ENCODE measurements around the gene RTCB. TPM values are rescaled to one million over a fixed set of nuclear protein-coding genes. Genes with fewer than 3 reads are reported as not detected.

RTCB gene
- 10 to 100 TPM; 37.8 to 58.1 (median 48.2) TPM for total RNA-seq
- long read RNA-seq, transcript RTCB-201 (12 exons, 2,027 nt): major isoform, 25 of 26 reads
- long read RNA-seq, partial matches to known transcripts: 1 of 26 reads
- long read RNA-seq, other reads (novel, unspliced or antisense): 0 of 26 reads

DNA sequence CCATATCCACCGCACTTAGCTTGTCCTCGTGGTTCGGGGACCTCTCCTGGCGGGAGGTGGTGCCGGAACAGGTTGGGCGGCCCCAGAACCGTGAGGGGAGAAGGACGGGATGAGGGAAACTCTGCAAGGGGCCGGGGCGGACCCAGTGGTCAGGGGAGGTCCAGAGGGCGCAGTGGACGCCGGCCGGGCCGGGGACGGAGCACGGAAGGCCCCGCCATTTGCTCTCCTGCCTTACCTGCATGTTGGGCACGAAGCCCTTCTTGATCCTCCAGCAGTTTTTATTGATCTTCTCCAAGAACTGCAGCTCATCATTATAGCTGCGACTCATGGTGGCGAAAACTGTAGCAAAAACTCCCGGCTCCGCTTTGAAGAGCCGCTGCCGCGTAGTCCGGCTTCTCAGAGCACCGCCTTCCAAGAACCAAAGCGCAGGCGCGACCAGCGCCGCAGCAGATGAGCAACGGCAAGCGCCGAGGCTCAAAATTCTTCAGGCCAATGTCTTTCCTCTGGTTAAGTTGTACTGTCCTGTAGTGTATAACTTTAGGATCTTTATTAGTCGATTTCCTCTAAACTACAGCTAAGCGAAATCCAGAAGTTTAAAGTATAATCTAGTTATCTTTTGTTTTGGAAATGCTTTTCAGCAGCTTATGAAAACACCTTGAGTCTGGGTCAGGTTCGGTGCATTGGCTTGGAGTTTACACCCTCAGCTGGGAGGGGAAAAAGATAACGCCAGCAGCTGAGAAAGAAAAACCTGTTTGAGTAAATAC, at the start of gene RTCB:
RTCB (minus strand) TSS at position 419 of the 764 bp plus-strand sequence; CDS start at position 328, 91 bp downstream.
- intact Hi-C loops (cut with DNase I): no loop called here
- 6% methylated on average over 9 of the region's 40 CpGs for WGBS (ENCODE audit: insufficient coverage, low coverage, low lambda C conversion rate, missing lambda C conversion rate)
- Histone ChIP-seq H3K27ac (peak within 1 kb of the TSS; percentile 57 to 82 (median 73)), H3K4me1 (peaks cover 0 to 26% (median 8%) of the 10 kb centered on the region in 4 donors), H3K36me3 (peaks cover 0 to 11% (median 3%) of the 10 kb centered on the region in 4 donors), H3K4me3 (peak within 1 kb of the TSS; percentile 67 to 96 (median 91)), H3K9me3 (no peaks in the 10 kb centered on the region), H3K27me3 (no peaks in the 10 kb centered on the region)
- TF ChIP-seq, protein P1, sequence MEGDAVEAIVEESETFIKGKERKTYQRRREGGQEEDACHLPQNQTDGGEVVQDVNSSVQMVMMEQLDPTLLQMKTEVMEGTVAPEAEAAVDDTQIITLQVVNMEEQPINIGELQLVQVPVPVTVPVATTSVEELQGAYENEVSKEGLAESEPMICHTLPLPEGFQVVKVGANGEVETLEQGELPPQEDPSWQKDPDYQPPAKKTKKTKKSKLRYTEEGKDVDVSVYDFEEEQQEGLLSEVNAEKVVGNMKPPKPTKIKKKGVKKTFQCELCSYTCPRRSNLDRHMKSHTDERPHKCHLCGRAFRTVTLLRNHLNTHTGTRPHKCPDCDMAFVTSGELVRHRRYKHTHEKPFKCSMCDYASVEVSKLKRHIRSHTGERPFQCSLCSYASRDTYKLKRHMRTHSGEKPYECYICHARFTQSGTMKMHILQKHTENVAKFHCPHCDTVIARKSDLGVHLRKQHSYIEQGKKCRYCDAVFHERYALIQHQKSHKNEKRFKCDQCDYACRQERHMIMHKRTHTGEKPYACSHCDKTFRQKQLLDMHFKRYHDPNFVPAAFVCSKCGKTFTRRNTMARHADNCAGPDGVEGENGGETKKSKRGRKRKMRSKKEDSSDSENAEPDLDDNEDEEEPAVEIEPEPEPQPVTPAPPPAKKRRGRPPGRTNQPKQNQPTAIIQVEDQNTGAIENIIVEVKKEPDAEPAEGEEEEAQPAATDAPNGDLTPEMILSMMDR (IDR thresholded peaks at IDR 0.05): no peak
- TF ChIP-seq POLR2A (IDR thresholded peaks at IDR 0.05): peak; percentile 66
- DNase-seq (peak; percentile 89 to 94 (median 91)), ATAC-seq (peak; percentile 76 to 95 (median 88))

DNA sequence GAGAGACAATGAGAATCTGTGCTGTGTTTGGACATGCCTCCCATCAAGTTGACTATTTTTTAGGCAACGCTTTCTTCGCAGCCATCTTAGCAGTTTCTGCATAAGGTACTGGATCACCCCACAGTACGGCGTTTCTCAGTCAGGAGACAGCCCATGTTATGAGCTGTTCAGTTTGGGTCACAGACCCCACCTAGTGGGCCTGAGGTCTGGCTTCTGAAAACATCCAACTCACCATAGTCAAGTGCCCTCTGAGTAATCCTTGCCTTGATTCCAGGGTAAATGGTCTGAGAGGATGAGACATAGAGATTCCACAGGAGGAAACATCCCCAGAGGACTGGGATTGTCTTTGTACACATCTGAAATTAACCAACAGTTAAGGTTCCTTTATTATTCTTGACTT, 45.0 kb upstream of the RTCB start:
- ATAC-seq: no peak
- H3K27me3 ChIP-seq: no peaks in the 10 kb centered on the region

DNA sequence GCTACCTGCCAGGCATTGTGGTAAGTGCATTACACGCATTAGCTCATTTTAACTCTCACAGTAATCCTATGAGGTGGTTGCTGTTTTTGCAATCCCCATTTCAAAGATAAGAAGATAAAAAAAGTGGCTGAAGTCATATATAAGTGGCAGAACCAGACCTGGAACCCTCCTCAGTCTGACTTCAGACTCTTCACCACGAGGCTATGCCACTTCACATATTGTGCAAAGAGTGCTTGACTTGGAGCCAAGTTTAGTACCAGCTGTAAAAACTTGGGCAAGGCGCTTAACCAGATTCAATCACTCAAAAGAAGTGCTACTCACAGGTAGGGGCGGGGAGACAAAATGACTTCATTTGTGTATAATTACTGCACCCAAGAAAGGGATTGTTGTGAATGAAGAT, 36.9 kb upstream of the RTCB start:
- H3K4me3 ChIP-seq: no peak overlapping the region
- no peaks in the 10 kb centered on the region for H3K9me3 ChIP-seq
- H3K36me3 ChIP-seq: no peaks in the 10 kb centered on the region
- H3K4me1 ChIP-seq: no peaks in the 10 kb centered on the region
- intact Hi-C loops (cut with DNase I): no loop called here
- DNase-seq (no peak), ATAC-seq (no peak)
- WGBS (ENCODE audit: insufficient coverage, low coverage, low lambda C conversion rate, missing lambda C conversion rate): 55% methylated on average over 4 of the region's 4 CpGs
- TF ChIP-seq POLR2A (IDR thresholded peaks at IDR 0.05): no peak
- TF ChIP-seq, protein P1 (IDR thresholded peaks at IDR 0.05): no peak
- H3K27ac ChIP-seq: no peak overlapping the region
- no peaks in the 10 kb centered on the region for H3K27me3 ChIP-seq

More for the DNA sequence above, 45.0 kb upstream of the RTCB start:
- Histone ChIP-seq H3K9me3 (no peaks in the 10 kb centered on the region), H3K4me3 (no peak overlapping the region), H3K27ac (no peak overlapping the region), H3K4me1 (no peaks in the 10 kb centered on the region), H3K36me3 (no peaks in the 10 kb centered on the region)
- intact Hi-C loops (cut with DNase I): no loop called here
- DNase-seq: no peak
- TF ChIP-seq POLR2A (IDR thresholded peaks at IDR 0.05): no peak
- TF ChIP-seq, protein P1 (IDR thresholded peaks at IDR 0.05): no peak
- 66% methylated on average over 2 of the region's 4 CpGs for WGBS (ENCODE audit: insufficient coverage, low coverage, low lambda C conversion rate, missing lambda C conversion rate)

DNA sequence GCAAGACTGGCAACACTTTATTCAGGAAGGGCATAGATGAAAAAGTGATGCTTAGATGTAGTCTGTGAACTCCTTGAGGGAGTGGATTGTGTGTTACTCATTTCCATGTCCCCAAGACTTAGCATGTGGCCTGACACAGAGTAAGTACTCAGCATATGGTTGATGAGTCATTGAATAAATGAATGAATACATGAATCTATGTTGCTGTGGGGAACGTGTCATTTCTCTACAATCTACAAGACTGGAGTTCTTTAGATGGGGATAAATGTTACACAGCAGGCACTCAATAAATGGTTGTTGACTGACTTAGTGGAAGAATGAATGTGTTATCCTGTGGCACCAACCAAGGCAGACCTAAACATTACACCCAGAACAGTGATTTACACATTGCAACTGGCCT, 34.3 kb upstream of the RTCB start:
- H3K27me3 ChIP-seq: no peaks in the 10 kb centered on the region

More for the DNA sequence above, 34.3 kb upstream of the RTCB start:
- TF ChIP-seq, protein P1 (IDR thresholded peaks at IDR 0.05): no peak
- TF ChIP-seq POLR2A (IDR thresholded peaks at IDR 0.05): no peak
- DNase-seq (no peak), ATAC-seq (no peak)
- H3K9me3 ChIP-seq: no peaks in the 10 kb centered on the region
- intact Hi-C loops (cut with DNase I): no loop called here
- H3K4me1 ChIP-seq: no peaks in the 10 kb centered on the region
- H3K4me3 ChIP-seq: no peak overlapping the region
- no peaks in the 10 kb centered on the region for H3K36me3 ChIP-seq
- WGBS (ENCODE audit: insufficient coverage, low coverage, low lambda C conversion rate, missing lambda C conversion rate): 36% methylated on average over 1 of the region's 1 CpG
- H3K27ac ChIP-seq: no peak overlapping the region

Measured in right lobe of liver (tissue), 6 donors.